ENCODE results near the gene DOCK4.

Gene DOCK4

DNA sequence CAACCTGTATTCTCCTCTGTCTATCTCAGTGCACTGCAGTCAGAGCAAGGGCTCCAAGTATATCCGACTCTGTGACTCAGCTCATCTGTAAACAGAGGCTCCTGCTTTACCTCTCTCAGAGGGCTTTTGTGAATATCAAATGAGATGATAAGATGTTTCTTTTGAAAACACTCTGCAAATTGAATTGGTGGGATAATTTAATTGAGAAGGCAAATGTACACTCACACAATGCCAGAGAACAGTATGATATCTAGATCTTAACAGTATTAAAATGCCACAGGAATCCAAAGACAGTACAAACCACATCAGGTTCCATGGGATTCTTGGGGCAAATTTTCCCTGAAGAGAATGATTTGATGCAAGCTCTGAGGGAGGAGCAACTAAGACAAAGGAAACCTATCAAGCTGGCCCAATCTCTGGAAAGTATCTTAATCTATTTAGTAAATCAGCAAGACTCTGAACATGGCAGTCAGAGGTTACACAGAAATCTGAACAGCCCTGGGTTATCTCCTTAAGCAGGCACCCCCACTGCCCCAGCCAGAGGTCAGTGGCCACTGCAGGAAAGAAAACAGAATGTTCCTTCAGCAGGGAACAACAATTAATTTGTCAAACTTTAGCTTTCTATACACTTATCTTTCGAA, 45.9 kb downstream of the DOCK4 start:
- no peak for DNase-seq (ENCODE audit: low read depth)

DNA sequence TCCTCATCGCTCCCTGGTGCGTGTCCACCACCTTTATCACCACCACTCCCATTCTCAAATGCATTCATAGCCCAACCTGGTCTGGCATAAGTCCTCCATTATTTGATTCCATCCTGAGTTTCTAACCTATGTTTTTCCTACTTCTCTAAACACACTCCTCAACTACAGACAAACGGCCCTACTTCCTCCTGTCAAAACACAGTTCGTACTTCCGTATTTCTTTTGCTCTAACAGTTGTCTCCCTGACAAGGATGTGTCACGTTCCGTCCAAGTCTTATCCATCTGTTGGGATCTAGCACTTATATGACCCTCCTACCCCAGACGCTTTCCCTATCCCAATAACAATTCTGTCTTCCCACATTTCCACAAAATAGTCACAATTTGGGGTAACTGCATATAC, 46.8 kb downstream of the DOCK4 start:
- DNase-seq (ENCODE audit: low read depth): no peak

DNA sequence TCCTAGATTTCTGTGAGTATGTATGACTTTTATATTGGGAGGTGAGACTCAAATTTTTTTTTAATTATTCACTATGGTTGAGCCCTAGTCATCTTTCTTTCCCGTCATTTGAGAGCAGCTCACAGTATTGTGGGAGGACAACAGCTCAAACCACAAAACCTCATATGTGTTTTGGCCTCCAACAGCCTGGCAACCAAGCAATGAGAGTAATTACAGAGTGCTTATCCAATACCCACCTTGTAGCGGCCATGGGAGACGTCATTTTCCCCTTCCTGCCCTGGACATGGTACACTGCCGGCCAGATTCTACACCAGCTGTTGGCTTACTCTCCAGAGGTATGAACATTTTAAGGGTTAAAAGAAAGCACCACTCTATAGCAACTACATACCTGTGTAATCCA, 49.1 kb downstream of the DOCK4 start:
- DNase-seq (ENCODE audit: low read depth): peak; percentile 61

DNA sequence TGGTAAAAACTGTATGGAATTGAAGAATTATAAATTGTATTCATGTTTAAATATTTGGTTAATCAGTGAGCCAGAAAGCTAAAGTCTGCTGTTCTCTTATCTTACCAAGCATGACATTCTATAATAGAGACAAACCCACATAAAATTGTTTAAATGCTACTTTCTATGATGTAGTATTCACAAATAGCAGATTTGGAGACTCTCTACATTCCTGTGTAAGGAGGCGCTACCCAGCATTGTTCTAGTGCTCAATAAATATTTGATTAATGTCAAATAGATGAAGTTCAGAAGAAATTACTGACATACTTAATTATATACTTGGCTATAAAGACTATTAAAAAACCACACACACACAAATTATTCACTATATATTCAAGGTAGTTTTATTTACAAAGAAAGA, 49.8 kb downstream of the DOCK4 start:
- DNase-seq (ENCODE audit: low read depth): no peak

DNA sequence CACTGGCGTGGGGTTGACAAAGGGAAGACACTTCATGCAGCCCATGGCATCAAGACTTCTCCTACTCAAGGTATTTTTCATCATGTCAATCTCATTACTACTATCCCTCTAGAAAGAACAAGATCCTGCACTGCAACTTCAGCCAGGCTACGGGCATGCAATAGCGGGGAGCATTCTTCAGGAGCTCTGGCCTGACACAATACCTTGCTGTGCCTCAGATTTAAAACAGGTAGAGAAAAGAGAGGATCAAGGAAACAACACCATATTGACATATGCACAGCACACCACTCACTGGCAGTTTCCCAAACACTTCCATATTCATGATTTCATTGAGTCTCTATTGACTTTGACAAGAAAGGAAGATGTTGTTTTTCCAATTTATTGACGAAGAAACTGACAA, 51.5 kb downstream of the DOCK4 start:
- no peak for DNase-seq (ENCODE audit: low read depth)

DNA sequence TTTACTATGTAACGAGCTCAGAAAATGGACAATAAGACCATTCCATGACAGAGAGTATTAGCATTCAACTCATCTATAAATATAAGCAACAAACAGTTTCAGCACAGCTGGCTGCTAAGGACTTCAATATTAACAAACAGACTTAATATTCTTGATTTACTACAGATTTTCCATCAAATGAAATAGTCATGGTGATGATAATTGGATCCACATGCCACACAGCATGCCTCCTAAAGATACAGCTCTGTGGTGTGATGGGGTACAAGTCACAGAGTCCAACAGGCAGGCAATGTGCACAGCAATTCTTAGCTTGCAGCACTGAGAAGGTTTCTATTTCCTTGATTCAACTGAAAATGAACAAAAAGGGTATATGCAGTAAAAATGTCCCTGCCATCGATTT, 54.0 kb downstream of the DOCK4 start:
- no peak for DNase-seq (ENCODE audit: low read depth)

DNA sequence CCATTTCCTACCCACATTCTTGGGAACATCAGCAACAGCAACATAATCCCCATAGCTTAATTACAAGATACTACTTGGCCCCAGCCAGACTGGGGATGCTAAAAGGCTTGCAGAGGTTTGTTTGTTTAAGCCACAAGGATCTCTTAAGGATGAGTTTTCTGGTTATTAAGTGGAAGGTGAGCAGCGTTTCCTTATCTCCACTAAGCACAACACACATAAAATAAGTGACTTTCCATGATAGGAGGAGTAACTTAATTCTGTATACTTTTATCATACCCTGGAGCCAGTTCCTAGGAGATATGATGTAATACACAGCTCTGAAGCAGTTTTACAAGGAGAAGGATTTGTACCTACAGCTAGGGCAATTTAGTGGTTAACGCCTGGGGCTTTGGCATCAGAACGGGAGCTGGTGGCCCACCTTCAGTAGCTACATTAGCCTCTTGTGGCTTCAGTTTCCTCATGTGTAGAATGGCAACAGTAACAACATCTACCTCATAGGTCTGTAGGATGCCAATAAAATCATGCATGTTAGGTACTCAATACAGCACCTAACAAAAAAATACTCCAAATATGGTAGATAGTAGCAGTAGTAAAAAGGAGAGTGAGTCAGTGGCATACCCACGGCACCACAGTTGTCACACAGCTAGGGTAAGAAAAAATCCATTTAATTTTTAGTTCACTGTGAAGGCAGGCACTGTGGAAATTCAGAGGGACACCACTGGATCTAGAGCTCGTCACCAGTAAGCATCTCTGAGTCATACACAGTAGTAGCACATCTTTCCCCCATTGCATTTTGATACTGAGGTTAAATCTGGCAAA, 55.2 kb downstream of the DOCK4 start:
- DNase-seq (ENCODE audit: low read depth): no peak

DNA sequence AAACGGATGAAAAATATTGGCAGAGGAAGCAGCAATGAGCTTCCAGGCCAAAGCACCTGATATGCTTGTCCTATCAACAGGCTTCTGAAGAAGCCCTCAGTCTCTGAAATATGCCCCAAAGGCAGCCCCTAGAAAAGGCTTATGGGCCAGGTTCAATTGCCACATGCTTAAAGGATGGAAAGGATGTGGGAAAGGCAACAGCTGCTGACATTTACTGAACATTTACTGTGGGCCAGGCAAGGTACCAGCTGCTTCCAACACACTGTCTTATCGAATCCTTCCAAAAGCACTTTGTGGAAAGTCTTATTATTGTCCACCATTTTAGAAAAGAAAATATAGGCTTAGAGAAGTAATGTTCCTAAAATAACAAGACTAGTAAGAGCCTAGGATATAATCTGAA, 56.5 kb downstream of the DOCK4 start:
- DNase-seq (ENCODE audit: low read depth): no peak

DNA sequence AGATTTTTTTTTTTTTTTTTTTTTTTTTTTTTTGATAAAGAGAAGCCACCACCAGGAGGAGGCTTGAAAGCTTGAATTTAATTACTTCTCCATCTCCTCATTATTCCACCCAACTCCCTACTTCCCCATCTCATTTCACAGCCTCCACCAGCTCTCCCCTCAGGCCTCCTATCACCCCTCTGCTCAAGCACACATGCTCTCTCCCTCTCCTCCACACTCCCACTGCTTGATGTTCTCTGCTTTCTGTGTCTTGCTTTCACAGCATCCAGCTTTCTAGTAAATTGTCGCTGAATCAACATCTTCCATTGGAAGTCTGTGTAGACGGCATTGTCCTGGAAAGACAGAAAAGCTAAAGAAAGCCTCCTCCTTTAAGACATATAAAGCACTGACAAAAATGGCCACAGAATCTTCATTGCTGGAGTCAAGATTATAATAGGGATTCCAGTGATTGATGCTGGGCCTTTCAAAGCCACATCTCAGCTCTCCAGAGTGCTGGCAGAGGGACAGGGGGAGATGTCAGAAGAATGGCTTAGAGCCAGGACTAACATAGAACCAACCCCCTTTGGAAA, 58.3 kb downstream of the DOCK4 start:
- no peak for DNase-seq (ENCODE audit: low read depth)

DNA sequence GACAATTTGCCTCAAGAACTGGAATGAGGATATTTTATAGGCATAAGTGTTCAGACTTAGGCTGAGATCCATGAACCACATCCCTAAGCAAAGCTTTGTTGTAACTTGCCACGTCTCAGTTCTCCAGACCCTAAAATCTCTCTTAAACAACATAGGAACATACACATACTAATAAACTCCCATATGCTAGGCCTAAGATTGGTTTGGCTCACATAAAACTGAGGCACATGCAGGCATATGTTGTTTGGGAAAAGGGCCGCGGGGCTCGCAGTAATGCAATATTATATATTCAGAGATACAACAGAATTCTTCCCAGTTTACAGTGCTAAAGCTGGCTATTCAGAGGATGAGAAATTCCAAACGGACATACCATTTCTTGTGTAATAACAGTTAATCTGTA, 61.0 kb downstream of the DOCK4 start:
- DNase-seq (ENCODE audit: low read depth): no peak

DNA sequence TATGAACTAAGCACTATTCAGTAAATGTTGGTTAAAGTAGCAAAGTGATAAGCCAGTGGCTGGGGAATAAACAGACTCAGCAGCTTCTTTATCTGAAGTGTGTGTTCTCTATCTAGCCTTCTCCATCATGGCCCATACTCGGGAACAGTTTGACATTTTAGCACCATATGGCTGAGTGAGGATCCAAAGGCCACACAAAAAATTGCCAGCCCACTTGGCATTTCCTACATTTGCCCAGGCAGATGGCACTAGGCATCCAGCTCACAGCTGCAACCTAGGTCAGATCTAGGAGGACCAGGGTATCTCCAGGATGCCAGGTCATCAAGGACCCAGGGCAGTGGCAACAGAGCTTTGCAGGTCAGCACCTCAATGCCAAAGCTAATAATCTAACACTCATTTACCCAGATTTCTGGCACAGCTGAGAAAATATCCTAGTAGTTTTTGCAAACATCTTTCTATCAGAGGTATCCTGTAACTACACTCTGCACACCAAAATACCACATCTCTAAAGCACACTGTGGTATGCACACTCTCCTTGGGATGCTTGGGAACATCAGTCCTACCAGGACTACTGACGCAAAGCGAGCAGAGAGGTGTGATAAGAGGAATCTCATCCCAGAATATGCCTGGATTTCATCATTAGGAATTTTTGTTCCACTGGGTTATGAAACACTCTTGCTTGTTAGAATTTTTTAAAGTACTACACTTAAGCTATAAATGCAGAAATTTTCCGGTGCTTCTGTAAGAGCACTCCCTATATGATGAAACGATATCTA, 61.7 kb downstream of the DOCK4 start:
- no peak for DNase-seq (ENCODE audit: low read depth)

DNA sequence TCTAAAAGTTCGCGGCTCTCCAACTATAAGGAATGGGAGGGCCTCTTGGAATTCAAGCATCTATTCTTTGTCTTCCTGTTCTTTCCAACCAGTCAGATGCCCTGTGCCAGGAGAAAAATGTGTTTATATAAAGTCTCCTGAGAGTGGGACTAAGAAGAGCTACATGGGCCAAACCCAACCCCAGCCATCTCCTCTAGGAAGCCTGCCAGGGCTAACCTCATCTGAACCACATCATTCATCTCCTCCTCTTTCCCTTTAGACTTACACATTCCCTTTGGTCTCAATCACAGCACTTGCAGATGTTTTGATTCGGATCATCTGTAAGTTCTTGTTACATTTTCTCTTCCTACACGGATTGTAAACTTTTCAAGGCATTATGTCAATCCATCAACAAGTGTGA, 62.6 kb downstream of the DOCK4 start:
- DNase-seq (ENCODE audit: low read depth): peak; percentile 75

DNA sequence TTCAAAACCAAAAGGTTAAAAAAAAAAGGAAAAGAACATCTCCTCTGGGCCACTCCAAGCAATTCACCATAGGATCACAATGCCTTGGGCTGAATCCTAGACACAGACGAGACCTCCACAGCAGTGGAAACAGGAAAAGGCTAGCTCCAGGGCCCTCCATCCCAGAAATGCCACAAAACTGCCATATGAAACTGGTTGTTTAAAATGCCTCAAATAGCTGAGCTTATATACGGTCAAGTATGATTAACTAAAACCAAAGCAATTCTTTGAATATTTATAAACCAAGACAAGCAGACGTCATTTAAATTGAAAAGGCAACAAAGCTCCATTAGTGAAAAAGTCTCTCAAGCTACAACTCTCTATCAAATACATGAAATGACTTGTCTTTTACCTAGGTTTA, 63.1 kb downstream of the DOCK4 start:
- no peak for DNase-seq (ENCODE audit: low read depth)

DNA sequence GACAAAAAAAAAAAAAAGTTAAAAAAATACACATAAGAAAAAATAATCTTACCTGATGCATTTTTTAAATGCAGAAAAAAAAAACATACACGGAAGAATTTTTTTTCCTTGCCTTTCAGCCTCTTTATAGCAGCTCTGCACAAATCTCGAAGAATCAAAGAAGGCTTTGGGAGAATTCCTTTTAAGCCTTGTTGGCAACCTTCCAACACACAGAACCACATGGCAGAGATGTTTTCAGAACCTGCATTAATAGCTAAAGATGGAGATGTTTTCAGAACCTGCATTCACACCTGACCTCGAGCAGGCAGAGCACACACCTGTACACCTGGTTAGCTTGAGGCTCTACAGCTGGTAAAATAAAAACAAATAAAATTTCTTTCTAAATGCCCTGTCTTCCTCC, 65.6 kb downstream of the DOCK4 start:
- no peak for DNase-seq (ENCODE audit: low read depth)

DNA sequence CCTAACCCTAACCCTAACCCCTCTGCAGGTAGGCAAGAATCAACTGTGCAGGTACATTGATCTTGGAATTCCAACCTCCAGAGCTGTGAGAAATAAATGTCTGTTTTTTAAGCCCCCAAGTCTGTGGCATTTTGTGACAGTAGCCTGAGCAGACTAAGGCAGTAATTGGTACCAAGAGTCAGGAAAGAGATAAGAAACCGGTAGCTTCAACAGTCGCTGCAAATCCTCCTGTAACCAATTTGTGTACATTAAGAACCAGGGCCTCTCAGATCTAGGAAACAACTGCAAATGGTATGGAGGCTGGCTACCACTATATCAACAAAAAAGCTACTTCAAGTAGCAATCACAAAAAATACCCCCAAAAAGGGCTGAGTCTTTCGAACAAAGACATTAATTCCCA, 67.3 kb downstream of the DOCK4 start:
- DNase-seq (ENCODE audit: low read depth): no peak

DNA sequence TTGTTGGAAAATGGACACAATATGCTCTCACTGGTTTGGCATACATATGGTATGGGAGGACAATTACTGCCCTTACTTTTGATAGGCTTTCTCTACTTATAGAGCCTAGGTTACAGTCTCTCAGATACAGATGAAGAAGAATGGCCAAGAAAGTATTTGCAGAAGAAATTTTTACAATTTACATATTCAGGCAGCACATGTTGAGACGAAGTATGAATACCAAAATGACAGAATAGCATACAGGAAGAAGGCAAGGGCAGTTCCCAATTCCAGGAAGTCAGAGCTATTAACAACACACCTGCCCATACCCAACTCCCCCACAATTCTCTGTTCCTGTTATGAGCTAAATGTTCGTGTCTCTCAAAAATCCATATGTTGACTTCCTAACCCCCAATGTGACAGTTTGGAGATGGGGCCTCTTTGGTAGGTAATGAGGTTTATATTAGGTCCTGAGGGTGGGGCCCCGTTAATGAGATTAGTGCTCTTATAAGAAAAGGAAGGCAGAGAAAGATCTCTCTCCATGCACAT, 67.8 kb downstream of the DOCK4 start:
- DNase-seq (ENCODE audit: low read depth): no peak

DNA sequence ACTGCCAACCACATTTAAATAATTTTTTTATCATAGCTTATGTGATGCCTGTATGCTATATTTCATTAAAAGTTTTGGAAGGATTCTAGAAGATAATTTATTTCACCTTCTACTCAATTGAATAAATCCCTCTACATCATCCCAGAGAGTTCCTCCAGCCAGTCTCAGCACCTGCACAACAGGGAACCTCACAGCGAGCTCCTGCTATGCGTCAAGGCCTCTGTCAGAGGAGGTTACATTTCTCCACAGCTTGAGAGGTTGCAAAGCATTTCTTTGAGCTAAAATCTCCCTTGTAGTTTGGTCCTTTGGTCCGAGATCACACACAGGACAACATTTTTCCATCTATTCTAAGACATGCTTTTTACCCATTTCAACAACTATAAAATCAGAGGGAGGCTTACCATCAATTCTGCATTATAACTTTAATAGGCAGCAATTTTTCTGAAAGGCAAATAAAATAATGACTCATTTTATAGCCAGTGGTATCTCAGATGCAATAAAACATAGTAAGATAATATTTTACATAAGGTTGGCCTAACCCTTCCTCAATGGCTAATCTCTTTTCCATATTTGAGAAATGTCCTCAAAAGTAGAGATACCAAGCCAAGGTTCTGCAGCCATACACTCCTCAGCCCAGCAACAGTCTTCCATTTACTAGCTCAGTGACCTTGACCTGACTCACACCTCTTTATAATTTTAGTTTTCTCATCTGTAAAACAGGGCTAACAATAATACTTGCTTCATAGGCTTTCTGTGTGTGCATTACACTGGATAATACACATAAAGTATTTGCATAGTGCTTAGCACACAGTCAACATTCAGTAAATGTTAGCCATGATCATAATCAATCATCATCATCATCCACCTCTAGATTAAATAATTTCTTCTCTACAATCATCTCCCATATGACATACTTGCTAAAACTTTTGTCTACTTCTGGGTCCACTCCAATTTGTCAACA, 68.8 kb downstream of the DOCK4 start:
- no peak for DNase-seq (ENCODE audit: low read depth)

DNA sequence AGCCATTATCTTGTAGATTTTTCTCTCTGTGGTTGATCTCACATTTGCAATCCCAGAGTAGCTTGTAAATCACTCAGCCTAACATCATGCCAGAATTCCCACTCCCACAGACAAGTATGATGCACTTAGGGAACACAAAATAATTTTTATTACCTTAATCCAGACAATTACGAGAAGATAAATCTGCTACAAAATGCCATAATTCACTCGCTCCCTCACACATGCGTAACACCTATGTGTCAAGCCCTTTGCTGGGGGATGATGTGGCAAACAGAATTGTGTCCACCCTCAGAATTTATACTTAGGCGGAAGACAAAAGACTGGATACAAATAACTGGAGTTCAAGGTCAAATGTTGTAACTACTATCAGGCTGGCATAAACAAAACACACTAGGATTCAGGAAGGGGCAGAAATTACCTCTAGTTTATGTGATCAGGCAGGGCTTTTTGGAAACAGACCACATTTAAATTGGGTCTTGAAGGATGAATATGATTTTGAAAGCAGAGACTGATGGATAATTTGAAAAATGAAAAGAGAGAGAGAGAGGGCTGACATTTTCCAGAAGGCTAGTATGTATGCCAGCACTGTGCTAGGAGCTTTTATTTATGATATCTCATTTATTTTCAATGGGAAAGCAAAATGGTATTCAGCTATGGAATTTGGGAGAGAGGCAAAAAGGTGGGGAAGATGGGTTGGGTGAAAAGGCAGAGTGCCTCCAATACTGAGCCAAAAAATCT, 69.8 kb downstream of the DOCK4 start:
- DNase-seq (ENCODE audit: low read depth): no peak

DNA sequence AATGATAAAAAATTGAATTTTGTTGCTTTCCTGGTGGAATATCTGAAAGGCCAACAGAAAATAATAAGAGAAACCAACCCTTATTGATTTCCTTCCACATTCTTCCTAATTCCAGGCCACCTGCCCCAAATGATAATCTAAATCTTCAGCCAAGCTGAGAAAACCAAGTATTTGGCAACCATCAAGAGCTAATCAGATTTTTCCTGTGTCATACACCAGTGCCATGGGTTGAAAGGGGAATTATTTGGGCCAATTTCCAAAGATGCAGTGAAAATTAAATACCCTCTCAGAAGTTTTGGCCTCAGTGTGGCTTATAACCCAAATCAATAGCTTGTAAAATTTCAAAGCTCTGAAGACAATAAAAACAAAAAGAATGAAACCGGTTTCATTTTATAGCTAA, 70.4 kb downstream of the DOCK4 start:
- DNase-seq (ENCODE audit: low read depth): no peak

DNA sequence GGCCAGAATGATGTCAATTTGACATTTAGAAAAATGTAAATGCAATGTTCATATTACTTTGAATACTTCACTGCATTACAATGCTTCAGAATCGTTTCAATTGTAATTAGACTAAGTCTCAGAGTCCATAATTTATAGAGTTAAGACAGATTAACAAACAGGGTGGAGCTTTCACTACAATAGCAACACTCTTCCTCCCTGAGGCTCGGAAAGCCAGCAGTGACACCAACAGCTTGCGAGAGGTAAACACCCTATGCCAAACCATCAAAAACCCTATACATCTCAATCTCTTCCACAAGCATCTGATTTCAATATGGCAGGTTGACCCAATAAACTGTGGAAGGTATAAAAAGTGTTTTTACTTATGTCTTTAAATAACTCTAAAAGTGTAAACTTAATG, 72.2 kb downstream of the DOCK4 start:
- no peak for DNase-seq (ENCODE audit: low read depth)

DNA sequence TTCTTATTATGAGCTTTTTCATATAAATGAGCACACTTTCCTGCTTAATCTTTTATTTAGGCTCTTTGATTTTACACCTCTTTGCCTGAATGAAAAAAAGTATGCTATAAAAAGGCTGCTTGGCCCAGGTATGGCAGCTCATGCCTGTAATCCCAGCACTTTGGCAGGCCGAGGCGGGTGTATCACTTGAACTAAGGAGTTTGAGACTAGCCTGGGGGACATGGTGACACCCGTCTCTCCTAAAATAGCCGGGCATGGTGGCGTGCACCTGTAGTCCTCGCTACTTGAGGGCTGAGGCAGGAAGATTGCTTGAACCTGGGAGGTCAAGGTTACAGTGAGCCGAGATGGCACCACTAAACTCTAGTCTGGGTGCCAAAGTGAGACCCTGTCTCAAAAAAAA, 72.9 kb downstream of the DOCK4 start:
- no peak for DNase-seq (ENCODE audit: low read depth)
